Left colon (tissue), 2 donors: Measurements from ENCODE around the gene ERCC5. TPM values are rescaled to one million over a fixed set of nuclear protein-coding genes. Genes with fewer than 3 reads are reported as not detected.

Experiments
- ATAC-seq: fragments of 200-7000 bp; cut with Tn5 transposase; one replicate; pipeline ENCODE4 v1.9.1; 2020; ENCODE audit warnings: mild to moderate bottlenecking, moderate library complexity
- DNase-seq, 2 donors: peaks; one replicate each; pipeline ENCODE4 v3.0.0-alpha.2; 2020
- intact Hi-C, 2 donors: fragments of 100-400 bp; cut with DNase I in 1 of 2; cut with micrococcal nuclease in 1 of 2; formaldehyde crosslinking; loops; one replicate each; pipeline versions ENCODE4 v1.11.2 to v1.14.0; 2022; cut with DNase I, micrococcal nuclease
- total RNA-seq, 2 donors: library from RNA; stranded (reverse); fragmentation: NEBNext Ultra II Directional; extraction: Animal tissue kit (Norgen Biotek cat#: 25700); gene quantifications; one replicate each; pipeline ENCODE4 v1.2.1, GENCODE V29; 2021
- donor health status: DM: no; HTN: no; CAD: no.
- donor health status: DM: yes; HTN: yes; CAD: no.

The ERCC5 gene
- total RNA-seq, 2 donors from 2014 or later: 54.1 to 66.1 TPM

DNA sequence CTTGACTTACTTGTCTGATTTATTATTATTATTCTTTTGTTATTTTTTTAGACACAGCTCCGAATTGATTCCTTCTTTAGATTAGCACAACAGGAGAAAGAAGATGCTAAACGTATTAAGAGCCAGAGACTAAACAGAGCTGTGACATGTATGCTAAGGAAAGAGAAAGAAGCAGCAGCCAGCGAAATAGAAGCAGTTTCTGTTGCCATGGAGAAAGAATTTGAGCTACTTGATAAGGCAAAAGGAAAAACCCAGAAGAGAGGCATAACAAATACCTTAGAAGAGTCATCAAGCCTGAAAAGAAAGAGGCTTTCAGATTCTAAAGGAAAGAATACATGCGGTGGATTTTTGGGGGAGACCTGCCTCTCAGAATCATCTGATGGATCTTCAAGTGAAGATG is 29.4 kb downstream of the ERCC5 start:
- intact Hi-C loops: no loop called here
- ATAC-seq (no peak), DNase-seq (no peak)

DNA sequence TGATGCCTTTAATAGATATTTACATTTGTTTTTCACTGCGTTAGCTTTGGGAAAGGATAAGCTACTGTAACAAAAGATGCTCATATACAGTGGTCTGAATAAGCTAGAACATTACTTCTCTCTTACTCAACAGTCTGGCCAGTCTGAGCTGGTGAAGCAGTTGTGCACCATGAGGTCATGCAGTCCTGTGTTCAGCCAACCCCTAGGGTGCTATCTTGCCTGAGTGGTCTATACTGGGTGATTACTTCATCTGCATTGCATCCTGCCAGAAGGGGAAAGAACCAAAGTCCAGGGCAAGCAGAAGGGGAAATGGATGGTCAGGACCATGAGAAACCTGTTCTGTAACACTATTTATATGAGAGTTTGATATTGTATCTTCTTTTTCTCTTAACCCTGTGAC is 31.5 kb downstream of the ERCC5 start:
- ATAC-seq: no peak
- DNase-seq: no peak
- intact Hi-C loops: no loop called here

DNA sequence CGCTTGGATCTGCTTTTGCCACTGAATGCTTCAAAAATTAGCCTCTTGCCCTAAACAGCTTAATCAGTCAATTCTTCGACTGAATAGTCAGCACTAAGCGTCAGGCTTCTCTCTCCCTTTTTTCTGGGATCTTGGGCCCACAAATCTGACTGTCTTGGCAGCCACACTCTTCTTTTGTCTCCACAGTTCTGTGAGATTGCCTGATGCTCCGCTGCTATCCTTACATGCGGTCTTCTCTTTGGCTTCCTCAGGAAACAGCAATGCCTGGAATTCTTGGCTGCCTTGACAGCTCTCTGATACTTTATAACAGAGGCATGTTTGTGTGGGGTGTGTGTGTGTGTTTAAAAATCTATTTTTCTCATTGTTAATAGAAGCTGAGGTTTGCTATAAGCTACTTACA is 32.6 kb downstream of the ERCC5 start:
- ATAC-seq: no peak
- no peak for DNase-seq
- intact Hi-C loops: no loop called here

DNA sequence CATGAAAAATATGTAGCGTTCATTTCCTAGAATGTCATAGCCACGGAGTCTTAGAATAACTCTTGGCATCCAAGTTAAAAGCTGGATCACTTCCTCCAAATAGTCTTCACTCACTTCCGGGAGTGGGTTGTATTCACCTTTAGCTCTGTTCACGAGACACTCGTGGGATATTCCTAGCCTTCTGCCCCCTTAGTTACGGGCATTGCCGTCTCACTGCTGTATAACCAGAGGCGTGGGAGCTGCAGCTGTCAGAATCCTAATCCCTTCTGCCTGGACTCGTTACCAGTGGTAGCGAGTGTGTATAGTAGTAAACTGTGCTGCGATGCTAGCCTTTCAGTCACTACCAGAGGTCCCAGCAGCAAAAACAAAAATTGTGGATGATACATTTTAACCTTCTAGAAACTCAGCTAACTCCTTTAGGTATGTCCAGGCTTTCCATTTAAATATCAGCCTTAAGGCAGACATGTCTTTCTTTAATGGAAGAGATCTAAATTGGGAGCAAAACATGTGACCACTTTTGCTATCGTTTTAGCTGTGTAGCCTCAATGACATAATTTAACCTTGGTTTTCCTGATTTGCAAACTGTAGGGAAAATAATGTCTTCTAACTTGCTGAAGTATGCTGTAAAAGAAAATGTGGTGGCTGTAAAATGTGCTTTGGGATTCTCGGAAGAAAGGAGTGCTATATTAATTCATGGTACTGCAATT is 34.1 kb downstream of the ERCC5 start:
- intact Hi-C loops: no loop called here
- no peak for DNase-seq
- ATAC-seq: peak; percentile 18

DNA sequence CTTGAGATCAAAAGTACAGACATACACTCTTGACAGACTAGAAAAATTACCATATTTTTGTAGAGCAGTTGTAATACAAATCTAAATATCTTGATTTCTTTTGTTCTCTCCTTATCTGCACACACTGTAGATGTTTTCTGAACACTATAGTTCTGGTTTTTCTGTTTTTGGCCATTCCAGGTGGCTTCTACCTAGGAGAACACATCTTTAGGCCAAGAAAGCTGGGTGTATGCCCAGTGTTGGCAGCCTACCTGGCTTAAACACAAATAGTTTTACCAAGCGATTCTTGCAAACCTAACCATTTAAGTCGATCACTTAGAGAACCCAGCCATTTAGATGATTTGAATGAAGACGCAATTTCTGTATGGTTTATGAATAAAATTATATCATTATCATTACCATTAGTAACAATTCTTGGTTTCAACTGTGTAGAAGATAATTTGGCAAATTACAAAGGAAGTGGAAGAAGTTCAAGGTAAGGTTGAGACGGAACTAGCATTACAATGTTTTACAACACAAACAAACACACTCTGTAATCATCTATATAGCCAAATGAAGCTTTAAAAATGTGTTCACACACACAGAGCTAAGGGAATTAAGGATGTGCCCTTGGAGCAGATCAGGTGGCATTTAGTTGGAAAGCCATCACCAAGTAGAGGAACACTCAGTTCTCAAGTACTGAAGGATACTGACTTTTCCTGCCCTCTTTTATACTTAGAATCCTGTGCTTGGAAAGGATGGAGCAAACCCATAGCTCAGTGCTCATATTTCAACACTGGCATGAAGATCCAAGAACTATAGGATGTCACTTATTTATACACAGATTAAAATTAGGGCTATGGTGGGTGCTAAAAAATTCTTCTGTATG is 36.2 kb downstream of the ERCC5 start:
- intact Hi-C loops: no loop called here
- ATAC-seq (no peak), DNase-seq (no peak)

DNA sequence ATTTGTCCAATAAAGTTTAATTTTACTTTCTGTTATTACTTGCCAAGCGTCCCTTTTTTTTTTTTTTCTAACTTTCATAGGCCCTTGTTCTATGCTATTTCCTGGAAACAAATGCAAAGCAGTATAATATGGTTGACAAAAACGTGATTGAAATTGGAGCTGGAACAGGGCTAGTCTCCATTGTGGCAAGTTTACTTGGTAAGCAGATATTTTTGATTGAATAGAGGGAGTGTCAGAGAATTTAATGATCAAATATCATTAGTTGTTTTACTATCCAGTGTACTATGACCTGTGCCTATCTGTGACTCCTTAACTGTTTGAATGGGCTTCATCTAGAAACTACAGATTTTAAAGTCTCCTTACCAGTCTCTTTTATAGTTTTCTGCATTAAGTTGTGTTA is 46.7 kb downstream of the ERCC5 start:
- intact Hi-C loops: no loop called here
- ATAC-seq (peak; percentile 66), DNase-seq (no peak)

DNA sequence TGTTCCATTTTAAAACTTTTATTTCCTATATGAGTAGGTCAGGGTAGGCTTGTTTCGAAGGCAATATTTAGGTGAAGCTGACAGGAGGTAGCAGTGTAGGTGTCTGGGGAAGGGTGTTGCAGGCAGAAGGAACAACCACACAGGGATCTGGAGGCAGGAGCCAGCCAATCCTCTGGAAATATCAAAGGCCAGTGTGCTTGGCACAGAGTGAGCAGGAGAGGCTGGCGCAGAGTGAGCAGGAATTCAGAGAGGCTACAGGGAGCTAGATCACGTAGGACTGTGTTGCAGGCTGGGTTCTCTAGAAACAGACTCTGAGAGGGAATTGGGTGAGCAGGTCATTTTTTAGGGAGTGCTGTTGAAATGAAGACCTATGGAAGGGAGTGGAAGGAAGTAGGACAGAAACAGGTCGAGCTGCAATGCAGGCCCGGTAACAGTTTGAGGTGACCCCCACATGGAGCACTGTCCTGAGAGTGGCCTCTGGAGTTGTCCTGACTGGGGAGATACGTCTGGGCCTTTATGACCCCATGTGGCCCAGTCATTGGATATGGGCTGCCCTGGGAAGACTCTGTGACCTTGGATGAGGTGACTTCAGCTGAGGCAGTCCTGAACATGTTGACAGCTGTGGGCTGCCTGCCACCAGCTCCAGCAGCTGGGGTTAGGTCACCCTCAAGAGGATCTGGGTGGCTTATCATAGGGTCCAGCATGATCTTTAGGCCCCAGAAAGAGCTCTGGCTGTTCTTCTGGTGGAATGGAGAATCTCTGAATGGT is 51.7 kb downstream of the ERCC5 start:
- no peak for DNase-seq
- intact Hi-C loops: no loop called here
- ATAC-seq: no peak

DNA sequence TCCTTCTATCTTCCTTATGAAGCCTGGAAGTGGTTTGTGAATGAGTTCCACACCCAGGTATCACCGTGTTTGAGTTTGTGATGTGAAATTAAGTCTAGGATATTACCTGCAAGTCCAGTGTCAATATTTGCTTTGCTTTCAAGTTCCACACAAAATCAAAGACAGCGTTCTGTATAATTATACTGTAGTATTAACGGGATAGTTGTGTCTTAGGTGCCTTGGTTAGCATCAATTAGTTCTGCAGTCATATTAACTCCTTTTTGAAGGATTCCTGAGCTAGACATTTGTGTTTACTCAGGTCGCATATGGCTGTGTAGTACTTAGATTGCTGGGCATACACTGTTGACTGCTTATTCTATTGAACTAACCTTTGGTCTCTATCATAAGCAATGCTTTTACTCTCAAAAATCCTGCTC is 54.4 kb downstream of the ERCC5 start:
- ATAC-seq (peak; percentile 76), DNase-seq (no peak)
- intact Hi-C loops: no loop called here

DNA sequence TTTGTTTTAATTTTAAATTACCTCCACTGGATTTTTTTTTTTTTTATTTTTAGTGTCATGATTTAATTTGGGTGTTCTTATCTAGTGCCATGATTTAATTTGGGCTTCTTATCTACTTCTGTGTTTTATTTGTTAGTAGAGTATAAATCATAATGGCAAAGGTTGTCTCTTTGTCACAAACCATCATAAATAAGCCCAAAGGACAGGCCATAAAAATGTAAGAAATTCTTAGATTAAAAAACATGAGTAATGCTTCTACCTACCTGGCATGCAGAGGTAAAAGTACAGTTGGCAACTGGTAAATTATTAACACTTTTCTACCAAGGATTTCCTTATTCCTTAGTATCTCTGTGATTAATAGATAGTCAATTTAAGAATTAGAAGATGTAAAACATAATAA is 55.2 kb downstream of the ERCC5 start:
- ATAC-seq: peak; percentile 80
- DNase-seq: no peak
- intact Hi-C loops: no loop called here

DNA sequence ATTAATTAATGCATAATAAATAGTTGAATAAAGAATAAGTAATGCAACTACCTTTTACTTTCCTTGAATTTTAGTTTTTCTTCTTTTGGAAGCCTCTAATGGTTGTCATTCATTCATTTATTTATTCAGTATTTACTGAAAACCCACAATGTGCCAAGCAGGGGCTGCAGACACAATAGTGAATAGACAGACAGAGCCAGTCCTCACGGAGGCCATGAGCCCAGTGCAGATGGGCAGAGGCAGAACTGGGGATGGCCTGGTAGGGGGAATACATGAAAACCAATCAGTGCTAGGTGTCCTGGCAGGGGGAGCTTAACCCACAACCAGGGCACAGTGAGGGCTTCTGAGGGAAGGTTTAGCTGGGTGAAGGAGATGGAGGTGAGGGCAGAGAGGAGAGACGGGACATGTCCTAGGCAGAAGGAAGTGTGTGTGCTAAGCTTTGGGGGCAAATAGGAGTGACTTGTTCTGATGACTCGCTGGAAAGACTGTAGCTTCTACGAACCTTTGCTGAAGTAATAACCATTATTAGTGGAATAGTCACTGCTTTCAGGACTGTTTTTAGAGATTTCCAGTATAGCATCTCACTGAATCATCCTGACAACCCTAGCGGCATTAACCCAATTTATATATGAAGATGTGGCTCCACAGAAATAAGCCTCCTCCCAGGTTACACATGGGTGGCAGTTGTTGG is 55.9 kb downstream of the ERCC5 start:
- ATAC-seq: no peak
- intact Hi-C loops: no loop called here
- DNase-seq: no peak

DNA sequence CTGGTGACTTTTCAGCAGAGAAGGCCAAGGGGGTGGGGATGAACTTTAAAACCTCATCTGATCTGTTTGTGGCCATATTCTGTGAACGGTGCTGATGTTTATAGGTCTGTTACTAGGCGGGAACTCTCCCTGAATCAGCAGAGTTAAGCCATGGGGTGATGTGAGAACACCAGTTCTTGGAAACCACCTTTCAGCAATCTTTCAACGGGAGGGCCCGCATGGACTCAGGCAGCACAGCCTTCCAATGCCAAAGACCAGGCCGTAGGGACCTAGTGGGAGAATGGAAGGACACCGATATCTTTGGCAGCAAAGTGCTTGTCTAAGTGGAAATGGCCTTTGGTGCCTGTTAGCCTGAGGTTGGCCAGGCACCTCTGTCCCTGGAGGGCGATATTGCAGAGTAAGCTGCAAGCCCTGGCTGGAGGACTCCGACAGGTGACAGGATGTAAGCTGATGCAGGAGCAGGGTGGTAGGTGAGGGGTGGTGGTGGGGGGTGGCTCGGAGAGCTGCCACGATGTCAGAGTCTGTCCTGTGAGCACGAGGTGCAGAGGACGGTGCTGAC is 57.0 kb downstream of the ERCC5 start:
- peak; percentile 34 for ATAC-seq
- DNase-seq: no peak
- intact Hi-C loops: no loop called here

DNA sequence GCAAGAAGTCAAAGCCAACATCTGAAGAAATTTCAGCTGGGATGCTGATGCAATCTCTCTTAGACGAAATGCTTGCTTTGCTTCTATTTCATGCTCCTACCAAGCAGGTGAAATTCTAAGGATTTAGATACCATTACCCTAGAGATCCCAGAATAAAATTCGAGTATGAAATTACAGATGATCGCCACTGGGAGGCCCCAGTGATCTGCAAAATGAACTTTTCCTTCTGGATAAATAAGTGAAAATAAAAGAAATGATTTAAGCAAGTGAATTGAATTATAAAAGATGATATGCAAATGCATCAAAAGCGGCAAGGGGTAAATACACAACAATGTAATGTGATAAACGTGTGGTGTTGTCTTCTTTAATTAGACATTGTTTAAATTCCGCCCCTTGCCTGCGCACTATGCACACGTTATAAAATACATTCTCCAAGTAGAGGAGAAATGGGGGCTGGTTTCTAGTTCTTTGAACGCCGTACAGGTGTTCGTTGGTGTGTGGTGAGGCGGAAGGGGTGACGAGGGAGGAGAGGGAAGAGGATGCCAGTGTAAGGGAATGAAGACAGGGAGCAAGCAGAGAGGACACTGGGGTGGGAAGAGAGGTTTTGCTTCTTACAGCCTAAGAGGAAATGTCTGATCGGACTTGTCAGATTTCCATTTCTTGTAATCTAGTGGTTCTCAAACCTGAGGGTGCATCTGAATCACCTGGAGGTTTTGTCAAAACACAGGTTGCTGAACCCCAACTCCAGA is 58.0 kb downstream of the ERCC5 start:
- intact Hi-C loops: no loop called here
- ATAC-seq (no peak), DNase-seq (no peak)

DNA sequence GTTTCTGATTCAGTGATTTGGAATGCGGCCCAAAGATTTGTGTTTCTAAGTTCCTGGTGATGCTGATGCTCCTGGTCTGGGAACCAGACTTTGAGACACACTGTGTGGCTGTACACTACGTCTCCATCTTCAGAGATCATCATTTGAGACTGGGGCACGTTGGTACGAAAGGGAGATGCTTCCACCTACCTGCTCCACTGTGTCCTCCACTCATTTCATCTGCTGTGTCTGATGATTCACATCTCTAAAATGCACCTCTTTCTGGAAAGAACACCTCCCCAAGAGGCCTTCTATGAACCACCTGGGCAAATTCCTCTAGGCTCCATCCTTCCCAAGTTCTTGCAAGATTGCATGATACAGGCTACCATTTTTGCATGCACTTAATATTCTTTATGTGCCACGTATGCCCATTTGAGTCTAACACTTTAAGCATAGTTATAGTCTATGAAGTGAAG is 58.6 kb downstream of the ERCC5 start:
- DNase-seq (no peak), ATAC-seq (no peak)
- intact Hi-C loops: no loop called here

DNA sequence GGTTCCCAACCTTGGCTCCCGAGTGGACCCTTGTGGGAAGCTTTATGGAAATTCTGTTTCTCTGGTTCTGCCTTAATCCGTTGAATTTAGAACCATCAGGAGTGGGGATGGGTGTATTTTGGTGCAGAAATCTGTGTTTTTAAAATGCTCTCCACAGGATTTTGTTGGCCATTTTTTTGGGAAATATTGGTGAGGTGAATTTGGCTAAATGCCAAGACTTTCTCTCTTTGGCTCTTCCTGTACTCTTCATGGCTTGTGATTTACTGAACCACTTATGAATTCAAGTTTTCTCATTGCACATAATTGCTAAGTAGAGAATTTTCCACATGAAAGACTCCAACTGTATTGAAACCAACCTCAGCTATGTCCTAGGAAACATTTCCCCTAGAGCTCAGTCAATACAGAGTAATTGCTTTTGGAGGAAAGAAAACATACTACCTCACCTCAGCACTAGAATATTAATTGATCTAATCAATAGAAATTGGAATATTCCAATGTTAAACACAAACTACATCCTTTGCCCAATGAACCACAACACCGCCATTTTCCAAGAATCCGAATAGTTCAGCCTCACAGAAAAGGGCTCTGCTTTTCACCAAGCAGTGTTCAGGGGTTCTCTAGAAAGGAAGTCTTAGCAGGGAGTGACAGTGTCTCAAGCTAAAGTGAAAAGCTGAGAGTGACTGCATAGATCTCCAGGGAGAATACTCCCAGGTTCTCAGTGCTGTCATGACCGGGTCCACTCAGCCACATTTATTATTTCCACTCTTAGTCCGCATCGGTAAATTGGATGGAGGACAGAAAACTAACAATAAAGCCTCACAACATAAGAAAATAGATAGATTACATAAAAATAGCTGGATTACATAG is 60.3 kb downstream of the ERCC5 start:
- intact Hi-C loops: no loop called here
- ATAC-seq (no peak), DNase-seq (no peak)

DNA sequence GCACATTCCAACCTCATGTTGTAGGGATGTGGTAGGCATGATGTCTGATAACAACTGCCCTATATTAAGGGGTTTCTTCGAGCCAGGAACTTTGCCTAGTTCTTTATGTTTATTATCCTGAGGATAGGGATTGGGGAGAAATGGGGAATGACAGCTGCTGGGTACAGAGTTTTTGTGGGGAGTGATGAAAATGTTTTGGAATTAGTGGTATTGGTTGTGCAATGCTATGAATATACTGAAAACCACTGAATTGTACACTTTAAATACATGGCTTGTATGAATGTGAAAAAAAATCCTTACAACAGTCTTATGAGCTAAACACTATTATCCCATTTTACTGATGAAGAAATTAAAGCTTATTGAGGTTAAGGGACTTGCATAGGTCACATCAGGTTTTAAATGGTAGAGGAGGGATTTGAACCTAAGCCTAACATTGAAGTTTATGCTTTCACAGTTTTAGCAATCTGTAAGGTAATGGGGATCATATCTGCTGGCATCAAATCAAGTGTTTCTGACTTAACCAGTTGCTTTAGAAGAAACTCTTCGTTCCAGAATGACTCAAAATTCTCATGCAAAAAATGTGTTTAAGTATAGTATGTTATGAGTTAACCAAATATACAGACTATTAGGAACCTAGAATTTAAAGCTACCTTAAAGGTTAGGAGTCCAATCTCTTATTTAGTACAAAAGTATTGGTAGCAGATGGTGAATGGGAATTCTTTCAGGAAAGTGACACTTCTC is 61.4 kb downstream of the ERCC5 start:
- DNase-seq (no peak), ATAC-seq (no peak)
- intact Hi-C loops: no loop called here

DNA sequence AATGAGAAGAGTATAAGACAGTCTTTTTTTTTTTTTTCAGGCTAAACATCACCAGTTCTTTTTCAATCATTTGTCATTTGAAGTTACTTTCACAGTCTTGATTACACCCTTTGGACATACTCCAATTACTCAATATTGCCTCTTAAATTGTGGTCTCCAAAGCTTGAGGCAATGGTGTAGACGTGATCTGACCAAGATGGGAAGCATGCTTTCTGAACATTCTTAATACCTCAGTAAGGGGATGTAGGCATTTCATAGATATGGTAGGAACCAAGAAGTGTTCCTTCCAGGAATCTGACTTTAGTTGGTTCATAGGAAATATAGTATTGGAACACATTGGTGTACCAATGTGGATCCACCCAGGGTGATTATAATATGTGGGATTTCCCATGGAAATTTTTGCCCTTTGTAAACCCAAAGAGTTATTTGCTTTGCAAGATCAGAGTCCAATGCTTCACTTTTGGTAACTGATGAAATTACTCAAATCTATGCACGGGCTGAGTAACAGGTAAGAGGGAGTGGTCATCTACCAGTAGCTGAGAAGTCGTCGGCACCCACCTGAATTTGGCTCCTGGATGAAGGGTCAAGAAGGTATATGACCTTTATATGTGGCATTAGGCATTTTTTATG is 62.2 kb downstream of the ERCC5 start:
- DNase-seq (no peak), ATAC-seq (peak; percentile 35)
- intact Hi-C loops: no loop called here
